ENCODE measurements around the gene PAGE5.
A peak's percentile ranks its signal among the peaks of the same experiment; 100 is the strongest.

PAGE5 gene

DNA sequence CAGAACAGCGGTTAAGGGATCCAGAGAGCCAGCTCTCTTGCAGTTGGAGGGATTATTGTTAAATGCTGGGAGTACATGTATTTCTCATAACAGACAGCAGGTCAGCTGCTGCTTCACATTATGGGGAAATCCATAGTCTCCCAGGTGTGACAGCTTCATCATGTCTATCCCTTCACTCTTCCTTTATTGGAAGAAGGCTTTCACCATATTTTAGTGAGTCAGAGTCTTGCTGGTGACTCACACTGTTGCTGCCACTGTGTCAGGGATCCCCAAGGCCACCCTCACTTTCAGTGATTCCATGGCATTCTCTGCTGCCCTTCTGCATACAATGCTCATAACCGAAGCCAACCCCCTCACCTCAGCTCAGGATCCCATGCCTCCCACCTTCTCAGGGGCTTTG is 32.9 kb upstream of the PAGE5 start:
- ChIA-PET POLR2A (no interaction called here), CTCF (no interaction called here)
- Histone ChIP-seq H3K4me1 (ENCODE audit: control insufficient read depth, insufficient read depth, low read length) (no peaks in the 10 kb centered on the region), H3K27ac (ENCODE audit: extremely low read depth, low read depth, low read length) (no peak overlapping the region), H3K36me3 (ENCODE audit: control insufficient read depth in 2 of 2, insufficient read depth in 1 of 2, low read length in 2 of 2) (no peaks in the 10 kb centered on the region), H3K9me3 (ENCODE audit: control insufficient read depth, insufficient read depth, low read depth, low read length) (no peaks in the 10 kb centered on the region), H3K4me3 (ENCODE audit: low read depth, low read length) (no peak overlapping the region)
- TF ChIP-seq ZBTB10 (tag by site-specific recombination; IDR thresholded peaks at IDR 0.05) (no peak), KLF8 (tag by site-specific recombination; IDR thresholded peaks at IDR 0.05) (no peak)

- Histone ChIP-seq H3K27ac (ENCODE audit: extremely low read depth, low read depth, low read length) (no peak overlapping the region), H3K36me3 (ENCODE audit: control insufficient read depth in 2 of 2, insufficient read depth in 1 of 2, low read length in 2 of 2) (no peaks in the 10 kb centered on the region), H3K4me3 (ENCODE audit: low read depth, low read length) (no peak overlapping the region), H3K4me1 (ENCODE audit: control insufficient read depth, insufficient read depth, low read length) (no peaks in the 10 kb centered on the region), H3K9me3 (ENCODE audit: control insufficient read depth, insufficient read depth, low read depth, low read length) (no peaks in the 10 kb centered on the region; the same call in 1 of the 2 replicates)
- ChIA-PET CTCF (interaction anchor here (0.6 to 1.1 kb wide), 3 partner anchors 9 to 788 kb away, joined by 3 to 4 read pairs (median 4); no protein-coding TSS in a partner anchor), POLR2A (no interaction called here)
- TF ChIP-seq TRIM28 (IDR thresholded peaks at IDR 0.05; ENCODE audit: borderline replicate concordance, low read length): 0 out of 2 replicates have a peak, but pooled peaks have one; percentile 27
- peak; percentile 95 for TF ChIP-seq SETDB1 (IDR thresholded peaks at IDR 0.05; ENCODE audit: insufficient read length, low read length)
- peak; percentile 37 for TF ChIP-seq ZNF510 (tag by site-specific recombination; IDR thresholded peaks at IDR 0.05; ENCODE audit: insufficient replicate concordance)
- TF ChIP-seq MZF1 (tag by site-specific recombination; IDR thresholded peaks at IDR 0.05; ENCODE audit: borderline replicate concordance): 0 out of 2 replicates have a peak, but pooled peaks have one; percentile 36
- TF ChIP-seq, protein P1, sequence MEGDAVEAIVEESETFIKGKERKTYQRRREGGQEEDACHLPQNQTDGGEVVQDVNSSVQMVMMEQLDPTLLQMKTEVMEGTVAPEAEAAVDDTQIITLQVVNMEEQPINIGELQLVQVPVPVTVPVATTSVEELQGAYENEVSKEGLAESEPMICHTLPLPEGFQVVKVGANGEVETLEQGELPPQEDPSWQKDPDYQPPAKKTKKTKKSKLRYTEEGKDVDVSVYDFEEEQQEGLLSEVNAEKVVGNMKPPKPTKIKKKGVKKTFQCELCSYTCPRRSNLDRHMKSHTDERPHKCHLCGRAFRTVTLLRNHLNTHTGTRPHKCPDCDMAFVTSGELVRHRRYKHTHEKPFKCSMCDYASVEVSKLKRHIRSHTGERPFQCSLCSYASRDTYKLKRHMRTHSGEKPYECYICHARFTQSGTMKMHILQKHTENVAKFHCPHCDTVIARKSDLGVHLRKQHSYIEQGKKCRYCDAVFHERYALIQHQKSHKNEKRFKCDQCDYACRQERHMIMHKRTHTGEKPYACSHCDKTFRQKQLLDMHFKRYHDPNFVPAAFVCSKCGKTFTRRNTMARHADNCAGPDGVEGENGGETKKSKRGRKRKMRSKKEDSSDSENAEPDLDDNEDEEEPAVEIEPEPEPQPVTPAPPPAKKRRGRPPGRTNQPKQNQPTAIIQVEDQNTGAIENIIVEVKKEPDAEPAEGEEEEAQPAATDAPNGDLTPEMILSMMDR (tag by site-specific recombination; IDR thresholded peaks at IDR 0.05): no peak
These were observed 23.5 kb upstream of the PAGE5 start for GRCh38 chrX:55196688-55197087.

- ChIA-PET CTCF (no interaction called here), POLR2A (no interaction called here)
- no peak overlapping the region for H3K27ac ChIP-seq (ENCODE audit: extremely low read depth, low read depth, low read length)
These were observed 18.1 kb upstream of the PAGE5 start for GRCh38 chrX:55201930-55202579.

More at GRCh38 chrX:55201930-55202579, 18.1 kb upstream of the PAGE5 start:
- Histone ChIP-seq H3K4me1 (ENCODE audit: control insufficient read depth, insufficient read depth, low read length) (no peaks in the 10 kb centered on the region), H3K9me3 (ENCODE audit: control insufficient read depth, insufficient read depth, low read depth, low read length) (no peaks in the 10 kb centered on the region), H3K36me3 (ENCODE audit: control insufficient read depth in 2 of 2, insufficient read depth in 1 of 2, low read length in 2 of 2) (no peaks in the 10 kb centered on the region), H3K4me3 (ENCODE audit: low read depth, low read length) (no peak overlapping the region)
- TF ChIP-seq YY1 (tag by site-specific recombination; IDR thresholded peaks at IDR 0.05) (no peak), ZNF501 (tag by site-specific recombination; IDR thresholded peaks at IDR 0.05) (no peak), ZNF202 (tag by site-specific recombination; IDR thresholded peaks at IDR 0.05; ENCODE audit: borderline replicate concordance) (no peak), ZNF792 (tag by site-specific recombination; IDR thresholded peaks at IDR 0.05) (no peak), REPIN1 (tag by site-specific recombination; IDR thresholded peaks at IDR 0.05; ENCODE audit: low read depth) (no peak), SP3 (tag by site-specific recombination; IDR thresholded peaks at IDR 0.05) (no peak)
- TF ChIP-seq, protein P2, sequence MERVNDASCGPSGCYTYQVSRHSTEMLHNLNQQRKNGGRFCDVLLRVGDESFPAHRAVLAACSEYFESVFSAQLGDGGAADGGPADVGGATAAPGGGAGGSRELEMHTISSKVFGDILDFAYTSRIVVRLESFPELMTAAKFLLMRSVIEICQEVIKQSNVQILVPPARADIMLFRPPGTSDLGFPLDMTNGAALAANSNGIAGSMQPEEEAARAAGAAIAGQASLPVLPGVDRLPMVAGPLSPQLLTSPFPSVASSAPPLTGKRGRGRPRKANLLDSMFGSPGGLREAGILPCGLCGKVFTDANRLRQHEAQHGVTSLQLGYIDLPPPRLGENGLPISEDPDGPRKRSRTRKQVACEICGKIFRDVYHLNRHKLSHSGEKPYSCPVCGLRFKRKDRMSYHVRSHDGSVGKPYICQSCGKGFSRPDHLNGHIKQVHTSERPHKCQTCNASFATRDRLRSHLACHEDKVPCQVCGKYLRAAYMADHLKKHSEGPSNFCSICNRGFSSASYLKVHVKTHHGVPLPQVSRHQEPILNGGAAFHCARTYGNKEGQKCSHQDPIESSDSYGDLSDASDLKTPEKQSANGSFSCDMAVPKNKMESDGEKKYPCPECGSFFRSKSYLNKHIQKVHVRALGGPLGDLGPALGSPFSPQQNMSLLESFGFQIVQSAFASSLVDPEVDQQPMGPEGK (tag by site-specific recombination; IDR thresholded peaks at IDR 0.05): no peak

Data from HEK293 (cell line).